ENCODE measurements around the gene IL17F.

Gene IL17F

DNA sequence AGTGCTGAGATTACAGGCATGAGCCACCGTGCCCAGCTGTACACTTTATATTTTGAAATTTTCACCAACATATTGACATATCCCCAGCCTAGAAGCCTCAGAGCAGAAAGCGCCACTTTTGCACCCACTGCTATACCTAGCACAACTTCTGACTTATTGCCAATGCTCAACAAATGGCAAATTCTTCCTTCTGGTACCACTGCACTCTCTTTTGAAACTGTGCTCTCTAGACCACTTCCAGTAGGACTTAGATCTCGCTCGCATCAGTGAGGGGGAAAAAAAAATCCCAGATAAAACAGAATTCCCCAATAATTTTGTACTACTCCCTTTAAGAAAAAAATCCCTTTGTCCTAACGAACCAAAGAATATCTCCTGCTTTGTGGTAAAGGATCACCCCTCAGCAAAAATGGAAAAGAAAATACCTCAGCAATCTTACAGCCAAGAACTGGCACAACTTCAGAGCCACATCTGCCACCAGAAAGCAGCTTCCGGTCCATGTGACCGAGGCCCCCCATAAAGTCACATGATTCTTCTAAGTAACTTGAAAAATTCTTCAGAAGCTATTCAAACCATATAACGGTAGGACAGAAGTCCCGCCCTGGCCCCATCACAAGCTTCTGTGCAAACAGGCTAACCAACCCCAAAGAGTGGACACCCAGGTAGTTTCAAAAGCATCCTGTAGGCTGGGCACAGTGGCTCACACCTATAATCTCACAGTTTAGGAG lies 18.5 kb upstream of the IL17F start:
- DNase-seq (ENCODE audit: low read depth): no peak
- no peak overlapping the region for H3K4me3 ChIP-seq (ENCODE audit: low read depth, low read length)
- TF ChIP-seq, protein P1, sequence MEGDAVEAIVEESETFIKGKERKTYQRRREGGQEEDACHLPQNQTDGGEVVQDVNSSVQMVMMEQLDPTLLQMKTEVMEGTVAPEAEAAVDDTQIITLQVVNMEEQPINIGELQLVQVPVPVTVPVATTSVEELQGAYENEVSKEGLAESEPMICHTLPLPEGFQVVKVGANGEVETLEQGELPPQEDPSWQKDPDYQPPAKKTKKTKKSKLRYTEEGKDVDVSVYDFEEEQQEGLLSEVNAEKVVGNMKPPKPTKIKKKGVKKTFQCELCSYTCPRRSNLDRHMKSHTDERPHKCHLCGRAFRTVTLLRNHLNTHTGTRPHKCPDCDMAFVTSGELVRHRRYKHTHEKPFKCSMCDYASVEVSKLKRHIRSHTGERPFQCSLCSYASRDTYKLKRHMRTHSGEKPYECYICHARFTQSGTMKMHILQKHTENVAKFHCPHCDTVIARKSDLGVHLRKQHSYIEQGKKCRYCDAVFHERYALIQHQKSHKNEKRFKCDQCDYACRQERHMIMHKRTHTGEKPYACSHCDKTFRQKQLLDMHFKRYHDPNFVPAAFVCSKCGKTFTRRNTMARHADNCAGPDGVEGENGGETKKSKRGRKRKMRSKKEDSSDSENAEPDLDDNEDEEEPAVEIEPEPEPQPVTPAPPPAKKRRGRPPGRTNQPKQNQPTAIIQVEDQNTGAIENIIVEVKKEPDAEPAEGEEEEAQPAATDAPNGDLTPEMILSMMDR (IDR thresholded peaks at IDR 0.05; ENCODE audit: insufficient read depth, low read depth, low read length, missing control alignments): no peak

DNA sequence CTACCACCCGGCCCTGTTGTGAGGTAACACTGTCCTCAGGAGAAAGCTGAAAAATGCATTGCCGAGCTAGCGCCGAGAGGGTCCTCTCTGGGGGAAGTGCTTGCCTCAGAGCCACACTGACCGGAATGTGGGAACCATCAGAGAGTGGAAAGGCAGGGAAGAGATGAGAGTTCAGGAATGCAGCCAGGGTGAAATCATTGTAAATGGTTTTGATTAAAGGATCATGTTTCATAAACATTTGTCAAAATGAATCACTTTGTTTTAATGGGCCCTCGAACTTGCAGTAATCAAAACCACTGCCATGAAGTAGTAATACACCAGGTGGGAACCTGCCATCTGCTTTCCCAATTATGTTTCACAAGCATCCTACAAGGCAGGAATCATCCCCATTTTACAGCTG lies 16.9 kb upstream of the IL17F start:
- no peak for DNase-seq (ENCODE audit: low read depth)
- no peak overlapping the region for H3K4me3 ChIP-seq (ENCODE audit: low read depth, low read length)
- TF ChIP-seq, protein P1 (IDR thresholded peaks at IDR 0.05; ENCODE audit: insufficient read depth, low read depth, low read length, missing control alignments): no peak

DNA sequence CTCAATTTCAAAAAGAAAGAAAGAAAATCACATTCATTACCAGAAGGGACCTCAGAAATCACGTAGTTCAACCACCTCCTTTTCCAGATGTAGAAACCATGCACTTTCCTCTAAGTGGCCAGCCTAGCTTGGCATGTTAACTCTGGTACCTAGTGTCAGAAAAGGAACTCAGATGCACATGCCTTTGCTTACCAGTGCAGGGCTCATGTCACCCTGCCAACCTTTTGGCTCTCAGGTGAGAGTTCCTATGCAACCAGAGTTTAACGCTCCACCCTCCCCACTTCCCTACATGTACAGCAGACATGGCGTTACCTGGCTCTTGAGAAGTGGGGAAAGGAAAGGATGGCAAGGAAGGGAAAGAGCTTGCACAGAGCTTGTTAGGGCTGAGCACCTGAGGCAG lies 16.3 kb upstream of the IL17F start:
- H3K4me3 ChIP-seq (ENCODE audit: low read depth, low read length): no peak overlapping the region
- no peak for DNase-seq (ENCODE audit: low read depth)
- TF ChIP-seq, protein P1 (IDR thresholded peaks at IDR 0.05; ENCODE audit: insufficient read depth, low read depth, low read length, missing control alignments): no peak

DNA sequence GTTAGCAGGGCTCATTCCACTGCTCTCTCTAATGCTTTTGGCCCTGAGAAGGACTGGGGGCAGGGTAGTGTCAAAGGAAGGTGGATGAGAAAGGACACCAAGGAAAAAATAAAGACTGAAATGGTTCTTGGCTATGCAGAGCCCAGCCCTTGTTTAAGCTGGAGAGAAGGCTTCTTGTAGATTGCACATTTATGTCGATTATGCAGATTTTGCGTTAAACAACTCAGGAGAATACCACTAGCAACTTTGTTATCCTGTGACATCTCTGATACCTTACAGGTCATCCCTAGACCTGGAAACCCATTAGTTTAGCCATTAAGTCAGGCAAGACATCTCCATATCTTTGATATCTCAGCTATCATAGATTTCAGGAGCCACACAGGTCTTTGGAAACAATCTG lies 11.1 kb upstream of the IL17F start:
- TF ChIP-seq, protein P1 (IDR thresholded peaks at IDR 0.05; ENCODE audit: insufficient read depth, low read depth, low read length, missing control alignments): no peak
- DNase-seq (ENCODE audit: low read depth): no peak
- H3K4me3 ChIP-seq (ENCODE audit: low read depth, low read length): no peak overlapping the region

DNA sequence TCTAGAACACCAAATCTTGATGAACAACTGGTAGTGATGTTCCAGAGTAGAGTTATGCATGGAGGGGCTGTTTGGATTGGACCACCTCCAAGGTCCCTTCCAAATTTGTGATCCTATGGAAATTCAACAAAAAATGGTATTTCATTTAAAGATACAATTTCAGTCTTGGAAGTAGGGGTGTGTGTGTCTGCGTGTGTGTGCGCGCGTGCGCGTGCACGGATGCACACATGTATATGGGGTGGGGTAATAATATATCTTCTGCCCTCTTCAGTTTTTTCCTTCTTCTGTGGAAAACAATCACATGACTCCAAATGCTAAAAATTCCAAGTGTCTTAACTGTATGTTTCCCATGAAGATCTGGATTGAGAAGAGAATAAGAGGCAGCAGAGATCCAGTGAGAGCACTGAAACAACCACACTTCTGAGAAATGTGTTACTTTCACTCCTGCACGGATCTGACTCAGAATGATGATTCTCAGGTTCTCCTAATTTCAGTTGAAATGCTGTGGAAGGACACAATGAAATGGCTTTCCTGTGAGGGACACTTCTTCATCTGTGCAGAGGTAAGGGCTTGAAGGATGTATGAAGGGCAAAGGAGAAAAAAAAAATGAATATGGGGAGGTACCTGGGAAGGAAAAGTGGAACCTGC lies 10.6 kb upstream of the IL17F start:
- peak; percentile 43 for DNase-seq (ENCODE audit: low read depth)
- TF ChIP-seq, protein P1 (IDR thresholded peaks at IDR 0.05; ENCODE audit: insufficient read depth, low read depth, low read length, missing control alignments): no peak
- no peak overlapping the region for H3K4me3 ChIP-seq (ENCODE audit: low read depth, low read length)

DNA sequence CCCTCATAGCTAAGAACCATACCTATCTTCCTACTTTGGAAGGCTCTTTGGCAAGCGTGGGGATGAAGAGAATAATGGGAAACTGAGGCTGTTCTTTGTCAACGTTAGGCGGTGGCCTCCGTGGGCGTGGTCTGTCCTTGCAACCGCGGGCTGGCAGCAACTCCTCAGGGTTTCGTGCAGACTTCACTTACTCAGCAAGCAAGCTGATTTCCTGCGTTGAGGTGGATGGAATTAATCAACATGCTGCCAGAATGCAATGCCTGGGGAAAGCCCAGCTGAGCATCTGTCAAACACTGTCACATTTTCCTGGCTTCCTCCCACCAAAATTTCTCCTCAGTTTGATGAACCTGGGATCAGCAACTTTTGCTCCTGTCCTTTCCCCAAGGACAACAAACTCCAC lies 9.2 kb upstream of the IL17F start:
- peak; percentile 26 for DNase-seq (ENCODE audit: low read depth)
- no peak overlapping the region for H3K4me3 ChIP-seq (ENCODE audit: low read depth, low read length)
- TF ChIP-seq, protein P1 (IDR thresholded peaks at IDR 0.05; ENCODE audit: insufficient read depth, low read depth, low read length, missing control alignments): no peak
